ENCODE data around the gene TEKT1.

TEKT1 gene

GRCh38 chr17:6757747-6758146, 73.8 kb downstream of the TEKT1 start:
- no peak for DNase-seq (ENCODE audit: low spot score)

GRCh38 chr17:6756425-6757031, 75.0 kb downstream of the TEKT1 start:
- DNase-seq (ENCODE audit: low spot score), result peak; percentile 22

GRCh38 chr17:6755731-6756184, 75.8 kb downstream of the TEKT1 start, which contains the start of gene XAF1:
Gene XAF1 (plus strand): TSS chr17:6756046. CDS start chr17:6756079, 33 bp downstream.
- peak; percentile 62 for DNase-seq (ENCODE audit: low spot score)

- DNase-seq (ENCODE audit: low spot score), result peak; percentile 82
Observed at GRCh38 chr17:6755281-6755680, 76.2 kb downstream of the TEKT1 start.

GRCh38 chr17:6753546-6753945, 78.0 kb downstream of the TEKT1 start:
- no peak for DNase-seq (ENCODE audit: low spot score)

GRCh38 chr17:6753006-6753445, 78.5 kb downstream of the TEKT1 start:
- DNase-seq (ENCODE audit: low spot score), result peak; percentile 76

GRCh38 chr17:6752068-6752909, 79.2 kb downstream of the TEKT1 start:
- peak; percentile 95 for DNase-seq (ENCODE audit: low spot score)

- DNase-seq (ENCODE audit: low spot score), result no peak
Observed at GRCh38 chr17:6749519-6749918, 82.0 kb downstream of the TEKT1 start.

- no peak for DNase-seq (ENCODE audit: low spot score)
Observed at GRCh38 chr17:6748617-6749016, 82.9 kb downstream of the TEKT1 start.

Data from GM03348 (cell line).